ENCODE data around the gene REEP6. TPM values are rescaled to one million over a fixed set of nuclear protein-coding genes. Genes with fewer than 3 reads are reported as not detected.

REEP6 gene
- total and polyA plus RNA-seq, 2 of the 8 experiments (the other 6 are each of a cell fraction or from before 2014, with no cell fraction given) = 12.6 to 20.7 TPM

- TF ChIP-seq, protein P1, sequence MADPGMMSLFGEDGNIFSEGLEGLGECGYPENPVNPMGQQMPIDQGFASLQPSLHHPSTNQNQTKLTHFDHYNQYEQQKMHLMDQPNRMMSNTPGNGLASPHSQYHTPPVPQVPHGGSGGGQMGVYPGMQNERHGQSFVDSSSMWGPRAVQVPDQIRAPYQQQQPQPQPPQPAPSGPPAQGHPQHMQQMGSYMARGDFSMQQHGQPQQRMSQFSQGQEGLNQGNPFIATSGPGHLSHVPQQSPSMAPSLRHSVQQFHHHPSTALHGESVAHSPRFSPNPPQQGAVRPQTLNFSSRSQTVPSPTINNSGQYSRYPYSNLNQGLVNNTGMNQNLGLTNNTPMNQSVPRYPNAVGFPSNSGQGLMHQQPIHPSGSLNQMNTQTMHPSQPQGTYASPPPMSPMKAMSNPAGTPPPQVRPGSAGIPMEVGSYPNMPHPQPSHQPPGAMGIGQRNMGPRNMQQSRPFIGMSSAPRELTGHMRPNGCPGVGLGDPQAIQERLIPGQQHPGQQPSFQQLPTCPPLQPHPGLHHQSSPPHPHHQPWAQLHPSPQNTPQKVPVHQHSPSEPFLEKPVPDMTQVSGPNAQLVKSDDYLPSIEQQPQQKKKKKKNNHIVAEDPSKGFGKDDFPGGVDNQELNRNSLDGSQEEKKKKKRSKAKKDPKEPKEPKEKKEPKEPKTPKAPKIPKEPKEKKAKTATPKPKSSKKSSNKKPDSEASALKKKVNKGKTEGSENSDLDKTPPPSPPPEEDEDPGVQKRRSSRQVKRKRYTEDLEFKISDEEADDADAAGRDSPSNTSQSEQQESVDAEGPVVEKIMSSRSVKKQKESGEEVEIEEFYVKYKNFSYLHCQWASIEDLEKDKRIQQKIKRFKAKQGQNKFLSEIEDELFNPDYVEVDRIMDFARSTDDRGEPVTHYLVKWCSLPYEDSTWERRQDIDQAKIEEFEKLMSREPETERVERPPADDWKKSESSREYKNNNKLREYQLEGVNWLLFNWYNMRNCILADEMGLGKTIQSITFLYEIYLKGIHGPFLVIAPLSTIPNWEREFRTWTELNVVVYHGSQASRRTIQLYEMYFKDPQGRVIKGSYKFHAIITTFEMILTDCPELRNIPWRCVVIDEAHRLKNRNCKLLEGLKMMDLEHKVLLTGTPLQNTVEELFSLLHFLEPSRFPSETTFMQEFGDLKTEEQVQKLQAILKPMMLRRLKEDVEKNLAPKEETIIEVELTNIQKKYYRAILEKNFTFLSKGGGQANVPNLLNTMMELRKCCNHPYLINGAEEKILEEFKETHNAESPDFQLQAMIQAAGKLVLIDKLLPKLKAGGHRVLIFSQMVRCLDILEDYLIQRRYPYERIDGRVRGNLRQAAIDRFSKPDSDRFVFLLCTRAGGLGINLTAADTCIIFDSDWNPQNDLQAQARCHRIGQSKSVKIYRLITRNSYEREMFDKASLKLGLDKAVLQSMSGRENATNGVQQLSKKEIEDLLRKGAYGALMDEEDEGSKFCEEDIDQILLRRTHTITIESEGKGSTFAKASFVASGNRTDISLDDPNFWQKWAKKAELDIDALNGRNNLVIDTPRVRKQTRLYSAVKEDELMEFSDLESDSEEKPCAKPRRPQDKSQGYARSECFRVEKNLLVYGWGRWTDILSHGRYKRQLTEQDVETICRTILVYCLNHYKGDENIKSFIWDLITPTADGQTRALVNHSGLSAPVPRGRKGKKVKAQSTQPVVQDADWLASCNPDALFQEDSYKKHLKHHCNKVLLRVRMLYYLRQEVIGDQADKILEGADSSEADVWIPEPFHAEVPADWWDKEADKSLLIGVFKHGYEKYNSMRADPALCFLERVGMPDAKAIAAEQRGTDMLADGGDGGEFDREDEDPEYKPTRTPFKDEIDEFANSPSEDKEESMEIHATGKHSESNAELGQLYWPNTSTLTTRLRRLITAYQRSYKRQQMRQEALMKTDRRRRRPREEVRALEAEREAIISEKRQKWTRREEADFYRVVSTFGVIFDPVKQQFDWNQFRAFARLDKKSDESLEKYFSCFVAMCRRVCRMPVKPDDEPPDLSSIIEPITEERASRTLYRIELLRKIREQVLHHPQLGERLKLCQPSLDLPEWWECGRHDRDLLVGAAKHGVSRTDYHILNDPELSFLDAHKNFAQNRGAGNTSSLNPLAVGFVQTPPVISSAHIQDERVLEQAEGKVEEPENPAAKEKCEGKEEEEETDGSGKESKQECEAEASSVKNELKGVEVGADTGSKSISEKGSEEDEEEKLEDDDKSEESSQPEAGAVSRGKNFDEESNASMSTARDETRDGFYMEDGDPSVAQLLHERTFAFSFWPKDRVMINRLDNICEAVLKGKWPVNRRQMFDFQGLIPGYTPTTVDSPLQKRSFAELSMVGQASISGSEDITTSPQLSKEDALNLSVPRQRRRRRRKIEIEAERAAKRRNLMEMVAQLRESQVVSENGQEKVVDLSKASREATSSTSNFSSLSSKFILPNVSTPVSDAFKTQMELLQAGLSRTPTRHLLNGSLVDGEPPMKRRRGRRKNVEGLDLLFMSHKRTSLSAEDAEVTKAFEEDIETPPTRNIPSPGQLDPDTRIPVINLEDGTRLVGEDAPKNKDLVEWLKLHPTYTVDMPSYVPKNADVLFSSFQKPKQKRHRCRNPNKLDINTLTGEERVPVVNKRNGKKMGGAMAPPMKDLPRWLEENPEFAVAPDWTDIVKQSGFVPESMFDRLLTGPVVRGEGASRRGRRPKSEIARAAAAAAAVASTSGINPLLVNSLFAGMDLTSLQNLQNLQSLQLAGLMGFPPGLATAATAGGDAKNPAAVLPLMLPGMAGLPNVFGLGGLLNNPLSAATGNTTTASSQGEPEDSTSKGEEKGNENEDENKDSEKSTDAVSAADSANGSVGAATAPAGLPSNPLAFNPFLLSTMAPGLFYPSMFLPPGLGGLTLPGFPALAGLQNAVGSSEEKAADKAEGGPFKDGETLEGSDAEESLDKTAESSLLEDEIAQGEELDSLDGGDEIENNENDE (IDR thresholded peaks at IDR 0.05; ENCODE audit: insufficient replicate concordance, low read length) = no peak
- TF ChIP-seq SIN3A (conservative IDR thresholded peaks at IDR 0.05 in 1 of 2, IDR thresholded peaks at IDR 0.05 in 1 of 2; ENCODE audit: low read depth in 1 of 2, low read length in 2 of 2) (no peak), GTF2F1 (IDR thresholded peaks at IDR 0.05; ENCODE audit: borderline replicate concordance, low read depth, low read length) (no peak), KDM4A (IDR thresholded peaks at IDR 0.05; ENCODE audit: low read depth, low read length, severe bottlenecking) (no peak), RFX5 (IDR thresholded peaks at IDR 0.05; ENCODE audit: borderline replicate concordance, low read depth, low read length) (no peak), SP2 (IDR thresholded peaks at IDR 0.05; ENCODE audit: low read length) (no peak), TEAD4 (IDR thresholded peaks at IDR 0.05; ENCODE audit: low read depth, low read length) (no peak), SP4 (IDR thresholded peaks at IDR 0.05; ENCODE audit: low read length) (no peak), TAF7 (optimal IDR thresholded peaks at IDR 0.05; ENCODE audit: borderline replicate concordance, low read depth, low read length) (no peak)
- TF ChIP-seq, protein P2, sequence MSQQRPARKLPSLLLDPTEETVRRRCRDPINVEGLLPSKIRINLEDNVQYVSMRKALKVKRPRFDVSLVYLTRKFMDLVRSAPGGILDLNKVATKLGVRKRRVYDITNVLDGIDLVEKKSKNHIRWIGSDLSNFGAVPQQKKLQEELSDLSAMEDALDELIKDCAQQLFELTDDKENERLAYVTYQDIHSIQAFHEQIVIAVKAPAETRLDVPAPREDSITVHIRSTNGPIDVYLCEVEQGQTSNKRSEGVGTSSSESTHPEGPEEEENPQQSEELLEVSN (IDR thresholded peaks at IDR 0.05) = no peak
Measured at GRCh38 chr19:1481224-1481892, 9.6 kb upstream of the REEP6 start (continued).

Data from H1 (cell line).